IPS-15b (cell line): ENCODE results near the gene FMN1.

Experiments
- H3K27me3 ChIP-seq: one replicate; pipeline ENCODE4 v1.6.1; 2013; ENCODE audit warnings: low read length; ENCODE audit not compliant: control insufficient read depth, insufficient read depth
- H3K36me3 ChIP-seq: one replicate; pipeline ENCODE4 v1.6.1; 2013; ENCODE audit warnings: low read length; ENCODE audit not compliant: control insufficient read depth, insufficient read depth
- H3K4me1 ChIP-seq: one replicate; pipeline ENCODE4 v1.6.1; 2013; ENCODE audit warnings: mild to moderate bottlenecking, low read length; ENCODE audit not compliant: control insufficient read depth, insufficient read depth
- H3K4me3 ChIP-seq: one replicate; pipeline ENCODE4 v1.5.1; 2013; ENCODE audit warnings: low read depth, low read length
- H3K9ac ChIP-seq: one replicate; pipeline ENCODE4 v1.6.1; 2013; ENCODE audit warnings: low read depth, mild to moderate bottlenecking, low read length
- H3K9me3 ChIP-seq: one replicate; pipeline ENCODE4 v1.6.1; 2013; ENCODE audit warnings: mild to moderate bottlenecking, low read length; ENCODE audit not compliant: control insufficient read depth, insufficient read depth

FMN1 gene

DNA sequence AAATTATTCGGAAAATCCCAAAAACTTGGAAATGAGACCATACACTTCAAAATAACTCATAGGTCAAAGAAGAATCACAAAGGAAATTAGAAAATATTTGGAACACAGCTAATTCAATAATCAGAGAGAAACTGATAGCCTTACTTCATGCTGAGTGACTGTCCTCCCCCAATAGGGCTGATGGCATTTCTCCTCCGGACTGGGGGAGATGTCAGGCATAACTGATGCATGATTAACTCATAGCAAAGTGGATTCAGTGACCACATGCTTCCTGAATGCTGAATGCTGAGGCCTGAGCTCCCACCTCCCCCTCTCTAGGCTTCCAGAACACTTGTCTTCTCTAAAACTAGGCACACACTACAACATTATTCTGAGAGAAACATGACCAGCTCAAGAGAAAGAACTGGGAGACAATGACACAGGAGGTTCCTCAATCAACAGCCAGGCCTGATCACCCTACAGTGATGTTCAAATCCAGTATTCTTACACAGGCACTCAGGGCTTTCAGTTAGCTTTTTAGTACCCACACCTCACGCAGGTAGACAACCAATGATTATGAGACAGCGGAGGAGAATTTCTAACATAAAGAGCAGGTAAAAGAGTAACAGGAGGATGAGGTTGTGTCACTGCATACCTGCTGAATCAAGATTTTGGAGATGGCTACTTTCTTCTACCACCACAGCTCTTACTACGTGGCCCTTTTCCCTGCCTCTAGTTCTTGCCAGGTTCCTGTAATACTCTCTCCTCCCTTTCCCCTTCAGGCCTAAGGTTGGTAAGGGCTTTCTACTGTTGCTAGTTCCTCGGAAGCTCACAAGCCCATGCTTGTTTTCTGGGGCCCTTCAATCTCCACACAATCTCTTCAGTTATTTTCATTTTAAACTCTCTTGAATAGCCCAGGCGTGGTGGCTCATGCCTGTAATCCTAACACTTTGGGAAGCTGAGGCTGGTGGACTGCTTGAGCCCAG is 96.1 kb downstream of the FMN1 start:
- H3K9ac ChIP-seq: no peak overlapping the region
- no peak overlapping the region for H3K4me3 ChIP-seq
- no peaks in the 10 kb centered on the region for H3K36me3 ChIP-seq
- H3K9me3 ChIP-seq: no peaks in the 10 kb centered on the region
- no peaks in the 10 kb centered on the region for H3K4me1 ChIP-seq
- no peaks in the 10 kb centered on the region for H3K27me3 ChIP-seq

DNA sequence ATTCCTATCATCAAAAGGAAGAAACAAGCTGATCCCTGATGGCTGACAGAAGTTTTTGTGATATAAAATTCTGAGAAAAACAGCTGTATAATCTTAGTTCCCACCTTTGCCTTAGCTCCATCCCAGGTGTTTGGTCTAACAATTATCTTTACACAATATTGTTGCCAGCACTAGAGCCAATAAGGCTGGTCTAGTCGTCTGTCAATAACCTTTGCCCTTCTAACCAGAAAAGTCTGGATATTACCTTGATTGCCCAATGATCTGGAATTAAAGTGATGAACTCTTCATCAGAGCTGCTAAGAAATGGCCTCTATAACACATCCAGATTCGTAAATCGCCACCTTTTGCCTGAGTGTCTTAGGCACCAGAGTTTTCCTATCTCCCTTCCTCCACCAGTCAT is 98.4 kb downstream of the FMN1 start:
- no peaks in the 10 kb centered on the region for H3K36me3 ChIP-seq
- H3K4me1 ChIP-seq: no peaks in the 10 kb centered on the region
- no peak overlapping the region for H3K4me3 ChIP-seq
- H3K9ac ChIP-seq: no peak overlapping the region
- no peaks in the 10 kb centered on the region for H3K9me3 ChIP-seq
- H3K27me3 ChIP-seq: no peaks in the 10 kb centered on the region

DNA sequence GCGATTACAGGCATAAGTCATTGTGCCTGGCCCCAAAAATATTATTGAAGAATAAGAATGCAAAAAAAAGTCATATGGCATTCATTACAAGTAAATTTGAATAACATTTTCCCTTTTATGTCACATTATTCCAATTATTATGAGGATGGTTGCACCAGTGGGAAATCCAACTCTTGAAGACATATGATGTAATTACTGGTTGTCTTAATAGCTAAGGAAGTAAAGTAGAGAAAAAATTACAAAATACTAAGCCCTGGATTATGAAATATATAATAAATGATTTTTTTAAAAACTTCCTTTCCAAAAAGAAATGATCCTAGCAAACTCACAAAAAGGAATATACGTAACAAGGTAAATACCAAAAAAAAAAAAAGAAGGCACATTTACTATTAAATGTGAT is 98.9 kb downstream of the FMN1 start:
- no peak overlapping the region for H3K4me3 ChIP-seq
- H3K36me3 ChIP-seq: no peaks in the 10 kb centered on the region
- H3K27me3 ChIP-seq: no peaks in the 10 kb centered on the region
- no peaks in the 10 kb centered on the region for H3K9me3 ChIP-seq
- no peaks in the 10 kb centered on the region for H3K4me1 ChIP-seq
- no peak overlapping the region for H3K9ac ChIP-seq

GRCh38 chr15:33094336-33094735 is 100.2 kb downstream of the FMN1 start:
- no peaks in the 10 kb centered on the region for H3K4me1 ChIP-seq
- H3K36me3 ChIP-seq: no peaks in the 10 kb centered on the region
- no peaks in the 10 kb centered on the region for H3K27me3 ChIP-seq
- no peak overlapping the region for H3K9ac ChIP-seq
- no peaks in the 10 kb centered on the region for H3K9me3 ChIP-seq
- H3K4me3 ChIP-seq: no peak overlapping the region

- H3K4me3 ChIP-seq: no peak overlapping the region
- no peak overlapping the region for H3K9ac ChIP-seq
- H3K36me3 ChIP-seq: no peaks in the 10 kb centered on the region
- H3K27me3 ChIP-seq: no peaks in the 10 kb centered on the region
- no peaks in the 10 kb centered on the region for H3K9me3 ChIP-seq
- no peaks in the 10 kb centered on the region for H3K4me1 ChIP-seq
These were observed 101.3 kb downstream of the FMN1 start for GRCh38 chr15:33093222-33093621.

GRCh38 chr15:33091983-33092693 is 102.4 kb downstream of the FMN1 start:
- H3K36me3 ChIP-seq: no peaks in the 10 kb centered on the region
- H3K9me3 ChIP-seq: no peaks in the 10 kb centered on the region
- H3K4me3 ChIP-seq: no peak overlapping the region
- H3K27me3 ChIP-seq: no peaks in the 10 kb centered on the region
- no peaks in the 10 kb centered on the region for H3K4me1 ChIP-seq
- no peak overlapping the region for H3K9ac ChIP-seq

GRCh38 chr15:33089878-33090757 is 104.4 kb downstream of the FMN1 start:
- no peak overlapping the region for H3K4me3 ChIP-seq
- no peak overlapping the region for H3K9ac ChIP-seq
- no peaks in the 10 kb centered on the region for H3K36me3 ChIP-seq
- H3K9me3 ChIP-seq: no peaks in the 10 kb centered on the region
- no peaks in the 10 kb centered on the region for H3K27me3 ChIP-seq
- H3K4me1 ChIP-seq: no peaks in the 10 kb centered on the region

DNA sequence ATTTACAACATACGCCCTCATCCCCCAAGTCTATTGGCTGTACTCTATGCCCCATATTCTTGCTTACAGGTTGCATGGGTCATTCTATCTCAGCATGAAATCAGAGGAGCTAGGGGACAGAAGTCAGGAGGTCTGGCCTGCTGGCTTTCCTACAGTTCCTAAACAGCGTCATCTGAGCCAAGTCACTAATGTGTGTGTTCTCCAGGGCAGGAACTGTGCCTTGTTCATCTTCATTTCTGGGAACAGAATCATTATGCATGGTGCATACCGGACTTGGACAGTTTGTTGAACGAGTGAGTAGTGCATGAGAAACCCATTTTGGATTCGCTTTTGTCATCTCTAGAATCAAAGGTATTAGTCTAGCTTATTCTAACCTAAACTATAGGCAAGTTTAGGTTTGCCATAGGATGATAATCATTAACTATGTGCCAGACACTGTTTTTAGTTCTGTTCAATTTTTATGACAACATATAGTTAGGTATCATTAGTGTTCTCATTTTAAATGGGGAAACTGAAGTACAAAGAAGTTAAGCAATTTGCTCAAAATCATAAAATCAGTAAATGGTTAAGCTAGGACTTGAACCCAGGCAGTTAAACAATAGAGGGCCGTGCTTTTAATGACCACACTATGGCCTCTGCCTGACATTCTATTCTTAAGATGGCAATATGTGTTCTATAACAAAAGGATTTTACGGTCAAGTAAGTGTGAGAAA is 105.2 kb downstream of the FMN1 start:
- no peak overlapping the region for H3K9ac ChIP-seq
- no peak overlapping the region for H3K4me3 ChIP-seq
- no peaks in the 10 kb centered on the region for H3K4me1 ChIP-seq
- H3K36me3 ChIP-seq: no peaks in the 10 kb centered on the region
- H3K9me3 ChIP-seq: no peaks in the 10 kb centered on the region
- no peaks in the 10 kb centered on the region for H3K27me3 ChIP-seq

DNA sequence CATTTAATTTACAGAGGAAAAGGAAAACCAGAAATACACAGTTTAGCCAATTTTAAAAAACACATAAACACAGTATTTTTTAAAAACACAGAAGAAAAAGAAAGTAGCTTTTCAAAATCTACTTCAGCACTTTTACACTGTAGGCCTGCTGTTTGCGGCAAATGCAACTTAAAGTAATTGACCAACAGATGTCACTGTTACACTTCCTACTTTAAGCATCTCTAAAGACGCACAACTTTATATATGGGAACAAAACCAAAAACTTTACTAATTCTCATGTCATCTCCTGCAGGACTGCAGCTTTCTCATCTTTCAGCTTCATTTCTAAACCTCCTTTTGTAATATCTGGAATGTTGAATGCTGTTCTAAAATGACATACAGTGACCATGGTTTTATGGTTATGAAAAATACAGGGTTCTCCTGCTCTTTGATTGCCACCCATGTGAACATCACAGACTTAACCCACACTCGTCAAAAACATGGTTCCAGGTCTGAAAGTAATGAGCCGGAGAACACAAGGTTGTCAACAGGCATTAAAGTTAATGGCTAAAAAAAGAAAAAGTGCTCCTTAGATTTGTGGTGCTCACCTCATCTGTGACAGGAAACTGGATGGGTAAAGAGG is 107.9 kb downstream of the FMN1 start:
- no peak overlapping the region for H3K9ac ChIP-seq
- H3K4me1 ChIP-seq: peaks cover 16% of the 10 kb centered on the region
- no peaks in the 10 kb centered on the region for H3K9me3 ChIP-seq
- no peak overlapping the region for H3K4me3 ChIP-seq
- H3K27me3 ChIP-seq: no peaks in the 10 kb centered on the region
- H3K36me3 ChIP-seq: no peaks in the 10 kb centered on the region

GRCh38 chr15:33084661-33085060 is 109.9 kb downstream of the FMN1 start:
- H3K36me3 ChIP-seq: no peaks in the 10 kb centered on the region
- no peak overlapping the region for H3K4me3 ChIP-seq
- no peaks in the 10 kb centered on the region for H3K9me3 ChIP-seq
- H3K4me1 ChIP-seq: peaks cover 18% of the 10 kb centered on the region
- no peaks in the 10 kb centered on the region for H3K27me3 ChIP-seq
- no peak overlapping the region for H3K9ac ChIP-seq
